Keratinocyte (primary cell): ENCODE measurements around the gene ACBD5. TPM values are rescaled to one million over a fixed set of nuclear protein-coding genes. Genes with fewer than 3 reads are reported as not detected.
"Not testable (repeated sequence)": the region's sequence is repeated elsewhere in the genome, so short reads cannot be mapped to it uniquely, and the experiment has no call there.

Experiments used
- DNase-seq: peaks from one replicate; pipeline ENCODE4 v3.0.0-alpha.2; 2011; ENCODE audit warnings: low read depth, missing footprints, low spot score
- FAIRE-seq: peaks from 2 replicates; lab custom pipeline; 2011; peaks lifted over from hg19 to GRCh38; lab: Jason Lieb, UNC
- H2AFZ ChIP-seq: 2 replicates; pipeline ENCODE4 v1.6.0; 2012; ENCODE audit warnings: low read length, control low read depth, inconsistent platforms; ENCODE audit not compliant: control insufficient read depth
- H3K27ac ChIP-seq: 2 replicates; pipeline ENCODE4 v1.5.1; 2011; ENCODE audit warnings: low read length; ENCODE audit not compliant: control insufficient read depth, insufficient read depth
- H3K27me3 ChIP-seq: 3 replicates; pipeline ENCODE4 v1.6.0; 2011; ENCODE audit warnings: low read length; ENCODE audit not compliant: control insufficient read depth, insufficient read depth; ENCODE audit errors: extremely low read depth
- H3K36me3 ChIP-seq, 2 experiments: 2 replicates in 1 of 2; 3 replicates in 1 of 2; pipeline ENCODE4 v1.5.1; 2011; ENCODE audit warnings: low read length in 2 of 2, mild to moderate bottlenecking in 1 of 2; ENCODE audit not compliant: control insufficient read depth in 2 of 2, insufficient read depth in 2 of 2; ENCODE audit errors: extremely low read depth in 1 of 2
- H3K4me1 ChIP-seq: 3 replicates; pipeline ENCODE4 v1.5.1; 2011; ENCODE audit warnings: low read length; ENCODE audit not compliant: control insufficient read depth, insufficient read depth; ENCODE audit errors: extremely low read depth
- H3K4me2 ChIP-seq: 3 replicates; pipeline ENCODE4 v1.6.0; 2011; ENCODE audit warnings: low read depth, low read length; ENCODE audit not compliant: control insufficient read depth, insufficient read depth; ENCODE audit errors: extremely low read depth
- H3K4me3 ChIP-seq, 3 experiments: fragments of 200-600 bp in 1 of 3; sonication (generic) in 1 of 3; 2 replicates in 2 of 3; 3 replicates in 1 of 3; pipeline ENCODE4 v1.5.1; 2011 to 2016; ENCODE audit warnings: low read length in 3 of 3, mild to moderate bottlenecking in 3 of 3, control low read depth in 2 of 3, inconsistent platforms in 1 of 3, low read depth in 1 of 3, mixed read lengths in 1 of 3, mixed run types in 1 of 3, moderate library complexity in 1 of 3; ENCODE audit not compliant: control insufficient read depth in 2 of 3, insufficient read depth in 2 of 3; ENCODE audit errors: extremely low read depth in 1 of 3
- H3K79me2 ChIP-seq: 2 replicates; pipeline ENCODE4 v1.6.0; 2012; ENCODE audit warnings: low read length; ENCODE audit not compliant: control insufficient read depth, insufficient read depth
- H3K9ac ChIP-seq: 3 replicates; pipeline ENCODE4 v1.6.0; 2011; ENCODE audit warnings: low read length; ENCODE audit not compliant: control insufficient read depth, insufficient read depth; ENCODE audit errors: extremely low read depth
- H3K9me1 ChIP-seq: 3 replicates; pipeline ENCODE4 v1.6.0; 2011; ENCODE audit warnings: low read length; ENCODE audit not compliant: control insufficient read depth, insufficient read depth; ENCODE audit errors: extremely low read depth
- H3K9me3 ChIP-seq: 2 replicates; pipeline ENCODE4 v1.5.1; 2012; ENCODE audit warnings: low read depth, low read length; ENCODE audit not compliant: control insufficient read depth
- H4K20me1 ChIP-seq: 3 replicates; pipeline ENCODE4 v1.6.0; 2011; ENCODE audit warnings: low read length; ENCODE audit not compliant: control insufficient read depth, insufficient read depth; ENCODE audit errors: extremely low read depth
- CTCF ChIP-seq, 3 experiments: IDR thresholded peaks in 1 of 3; conservative IDR thresholded peaks in 1 of 3; optimal IDR thresholded peaks in 1 of 3; 2 replicates in 2 of 3; 3 replicates in 1 of 3; pipeline versions ENCODE3 to v1.5.1; 2011; ENCODE audit warnings: low read length in 3 of 3, mild to moderate bottlenecking in 3 of 3, moderate library complexity in 2 of 3, control low read depth in 1 of 3, inconsistent platforms in 1 of 3; ENCODE audit not compliant: insufficient read depth in 2 of 3; ENCODE audit errors: extremely low read depth in 1 of 3
- EZH2 ChIP-seq: IDR thresholded peaks from one replicate; pipeline ENCODE4 v1.6.1; 2012; ENCODE audit warnings: inconsistent platforms, mild to moderate bottlenecking, low read length, moderate library complexity
- dilution Hi-C: fragments of 300-500 bp; cut with MboI; formaldehyde crosslinking; loops from one replicate; pipeline ENCODE4 v1.7.0; 2020; ENCODE audit warnings: low sequenced_read_pairs; ENCODE audit not compliant: extremely low pct_ligation_motif_present
- polyA plus RNA-seq, 5 experiments: library from polyadenylated mRNA; depleted of rRNA in 3 of 5; stranded (reverse) in 3 of 5; stranded (forward) in 1 of 5; unstranded in 1 of 5; fragments of >200 nt; gene quantifications; 1 replicate in 1 of 5; 2 replicates in 3 of 5; 3 replicates in 1 of 5; pipeline versions ENCODE4 v1.2.1 to v1.2.3, GENCODE V29; 2011 to 2012; ENCODE audit warnings: missing spikeins in 2 of 5, low read depth in 1 of 5, low replicate concordance in 1 of 5

ACBD5 gene
- polyA plus RNA-seq, 1 donor (not counting 4 experiments of a cell fraction or from before 2014, with no cell fraction given) = 11.7 TPM

- TF ChIP-seq CTCF (optimal IDR thresholded peaks at IDR 0.05 in 1 of 3, IDR thresholded peaks at IDR 0.05 in 1 of 3, conservative IDR thresholded peaks at IDR 0.05 in 1 of 3; ENCODE audit: extremely low read depth in 1 of 3, insufficient read depth in 2 of 3, low read length in 3 of 3) (no peak), EZH2 (no peak)
- no peaks in the 10 kb centered on the region for H4K20me1 ChIP-seq
- peaks cover 2% of the 10 kb centered on the region for H3K79me2 ChIP-seq
- dilution Hi-C loops = no loop called here
- H3K36me3 ChIP-seq = no peaks in the 10 kb centered on the region
- FAIRE-seq (no peak), DNase-seq (no peak)
- no peaks in the 10 kb centered on the region for H3K9me3 ChIP-seq
- H3K9ac ChIP-seq = peak overlapping the region; percentile 89
- H3K4me2 ChIP-seq = peak overlapping the region; percentile 94
- H3K27me3 ChIP-seq = no peaks in the 10 kb centered on the region
- H3K9me1 ChIP-seq = no peaks in the 10 kb centered on the region
- H3K27ac ChIP-seq = peak overlapping the region; percentile 88
- H3K4me3 ChIP-seq = peak overlapping the region; percentile 67 to 97 (median 88)
- peaks cover 10% of the 10 kb centered on the region for H3K4me1 ChIP-seq
- H2AFZ ChIP-seq = peak overlapping the region; percentile 98
These were observed 534 bp upstream of the ACBD5 start for GRCh38 chr10:27241010-27241651.

- H3K4me1 ChIP-seq, H3K79me2 ChIP-seq, H3K9me1 ChIP-seq, H3K27me3 ChIP-seq, H3K27ac ChIP-seq, H4K20me1 ChIP-seq, H2AFZ ChIP-seq, FAIRE-seq, H3K9me3 ChIP-seq, H3K4me3 ChIP-seq, dilution Hi-C loops, H3K4me2 ChIP-seq, H3K36me3 ChIP-seq, H3K9ac ChIP-seq, DNase-seq: not testable (repeated sequence)
These were observed 3.1 kb downstream of the ACBD5 start for GRCh38 chr10:27237531-27237930.

DNA sequence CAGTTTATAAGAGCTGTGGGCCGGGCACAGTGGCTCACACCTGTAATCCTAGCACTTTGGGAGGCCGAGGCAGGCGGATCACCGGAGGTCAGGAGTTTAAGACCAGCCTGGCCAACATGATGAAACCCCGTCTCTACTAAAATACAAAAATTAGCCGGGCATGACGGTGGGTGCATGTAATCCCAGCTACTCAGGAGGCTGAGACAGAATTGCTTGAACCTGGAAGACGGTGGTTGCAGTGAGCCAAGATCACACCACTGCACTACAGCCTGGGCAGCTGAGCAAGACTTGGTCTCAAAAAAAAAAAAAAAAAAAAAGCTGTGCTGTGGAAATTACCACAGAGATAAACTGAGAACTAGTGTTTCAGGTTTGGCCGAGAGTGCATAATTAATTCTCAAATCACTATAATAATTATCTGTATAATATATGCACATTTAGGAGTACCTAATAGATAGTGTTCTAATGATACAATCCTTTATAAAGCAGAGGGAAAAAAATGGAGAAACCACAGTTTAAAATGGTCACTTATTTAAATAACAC, 3.9 kb downstream of the ACBD5 start:
- H3K79me2 ChIP-seq, H3K9ac ChIP-seq, dilution Hi-C loops, FAIRE-seq, DNase-seq, H3K9me1 ChIP-seq, H3K36me3 ChIP-seq, H4K20me1 ChIP-seq, H3K4me3 ChIP-seq, H3K9me3 ChIP-seq, H3K27me3 ChIP-seq, H2AFZ ChIP-seq, H3K27ac ChIP-seq, H3K4me1 ChIP-seq, H3K4me2 ChIP-seq: not testable (repeated sequence)
